Glutamatergic neuron (in vitro differentiated cells): ENCODE results near the gene STUM. TPM values are rescaled to one million over a fixed set of nuclear protein-coding genes. Genes with fewer than 3 reads are reported as not detected.

Source experiments
- DNase-seq: peaks from one replicate; pipeline ENCODE4 v3.0.0; 2022
- H3K27ac Mint-ChIP-seq: one replicate; pipeline ENCODE4 v1.8.0; 2020; ENCODE audit warnings: mild to moderate bottlenecking, mixed read lengths, inconsistent platforms; ENCODE audit not compliant: unreplicated experiment
- H3K27me3 Mint-ChIP-seq: one replicate; pipeline ENCODE4 v1.8.0; 2020; ENCODE audit warnings: mild to moderate bottlenecking, moderate library complexity, mixed read lengths, inconsistent platforms; ENCODE audit not compliant: unreplicated experiment
- H3K36me3 Mint-ChIP-seq: one replicate; pipeline ENCODE4 v1.8.0; 2020; ENCODE audit warnings: mild to moderate bottlenecking, mixed read lengths, inconsistent platforms; ENCODE audit not compliant: unreplicated experiment
- H3K4me1 Mint-ChIP-seq: one replicate; pipeline ENCODE4 v1.8.0; 2020; ENCODE audit warnings: mild to moderate bottlenecking, low read depth, mixed read lengths, inconsistent platforms; ENCODE audit not compliant: unreplicated experiment
- H3K4me3 Mint-ChIP-seq: one replicate; pipeline ENCODE4 v1.8.0; 2020; ENCODE audit warnings: mild to moderate bottlenecking, mixed read lengths, inconsistent platforms; ENCODE audit not compliant: unreplicated experiment
- H3K9me3 Mint-ChIP-seq: one replicate; pipeline ENCODE4 v1.8.0; 2020; ENCODE audit warnings: mild to moderate bottlenecking, moderate library complexity, mixed read lengths, inconsistent platforms; ENCODE audit not compliant: unreplicated experiment
- CTCF ChIP-seq: fragments of 200-600 bp; sonication (generic); IDR thresholded peaks from one replicate; pipeline ENCODE4 v1.5.0; 2021; ENCODE audit not compliant: partially characterized antibody, unreplicated experiment
- total RNA-seq: library from RNA; stranded (reverse); fragmentation: NEBNext Ultra II Directional; extraction: Animal tissue kit (Norgen Biotek cat#: 25700); gene quantifications from one replicate; pipeline ENCODE4 v1.2.1, GENCODE V29; 2021; ENCODE audit not compliant: unreplicated experiment

The STUM gene
- total RNA-seq, 1 donor from 2014 or later = 11.0 TPM

GRCh38 chr1:226624526-226624925 is 76.0 kb downstream of the STUM start:
- Mint-ChIP-seq H3K27me3 (no peaks in the 10 kb centered on the region), H3K4me1 (no peaks in the 10 kb centered on the region), H3K27ac (no peak overlapping the region), H3K4me3 (no peak overlapping the region), H3K9me3 (peaks cover 5% of the 10 kb centered on the region), H3K36me3 (no peaks in the 10 kb centered on the region)
- no peak for TF ChIP-seq CTCF
- DNase-seq = no peak

GRCh38 chr1:226625326-226625725 is 76.8 kb downstream of the STUM start:
- TF ChIP-seq CTCF = no peak
- no peak for DNase-seq
- no peaks in the 10 kb centered on the region for H3K27me3 Mint-ChIP-seq
- H3K36me3 Mint-ChIP-seq = no peaks in the 10 kb centered on the region
- no peaks in the 10 kb centered on the region for H3K4me1 Mint-ChIP-seq
- peaks cover 4% of the 10 kb centered on the region for H3K9me3 Mint-ChIP-seq
- H3K27ac Mint-ChIP-seq = no peak overlapping the region
- H3K4me3 Mint-ChIP-seq = no peak overlapping the region

- peaks cover 4% of the 10 kb centered on the region for H3K9me3 Mint-ChIP-seq
- TF ChIP-seq CTCF = no peak
- no peaks in the 10 kb centered on the region for H3K27me3 Mint-ChIP-seq
- no peak overlapping the region for H3K27ac Mint-ChIP-seq
- H3K4me1 Mint-ChIP-seq = no peaks in the 10 kb centered on the region
- no peaks in the 10 kb centered on the region for H3K36me3 Mint-ChIP-seq
- H3K4me3 Mint-ChIP-seq = no peak overlapping the region
- DNase-seq = no peak
These were observed 77.4 kb downstream of the STUM start for GRCh38 chr1:226625832-226626576.

- peak; percentile 98 for TF ChIP-seq CTCF
- Mint-ChIP-seq H3K4me1 (peaks cover 4% of the 10 kb centered on the region), H3K4me3 (no peak overlapping the region), H3K27me3 (no peaks in the 10 kb centered on the region), H3K27ac (no peak overlapping the region), H3K36me3 (no peaks in the 10 kb centered on the region), H3K9me3 (peaks cover 4% of the 10 kb centered on the region)
- peak; percentile 80 for DNase-seq
These were observed 78.0 kb downstream of the STUM start for GRCh38 chr1:226626577-226626956.

- no peaks in the 10 kb centered on the region for H3K27me3 Mint-ChIP-seq
- no peak for DNase-seq
These were observed 78.6 kb downstream of the STUM start for GRCh38 chr1:226627050-226627755.

More at GRCh38 chr1:226627050-226627755, 78.6 kb downstream of the STUM start:
- no peak overlapping the region for H3K27ac Mint-ChIP-seq
- H3K4me3 Mint-ChIP-seq = no peak overlapping the region
- no peaks in the 10 kb centered on the region for H3K36me3 Mint-ChIP-seq
- peaks cover 10% of the 10 kb centered on the region for H3K4me1 Mint-ChIP-seq
- peaks cover 4% of the 10 kb centered on the region for H3K9me3 Mint-ChIP-seq
- no peak for TF ChIP-seq CTCF
